B cell (primary cell): ENCODE measurements around the gene TCEA3. TPM values are rescaled to one million over a fixed set of nuclear protein-coding genes. Genes with fewer than 3 reads are reported as not detected.

Source experiments
- ATAC-seq: fragments of 200-7000 bp; cut with Tn5 transposase; one replicate; pipeline ENCODE4 v1.10.0; 2021; ENCODE audit warnings: low read depth, mild to moderate bottlenecking, moderate number of reproducible peaks, moderate library complexity
- CTCF ChIA-PET: fragments of 350-600 bp; sonication (Branson Sonifier 250); formaldehyde crosslinking; loops from one replicate; lab custom pipeline; 2021; ENCODE audit warnings: antibody characterized with exemption, inconsistent platforms; lab: Charles Lee
- POLR2A ChIA-PET: fragments of 350-600 bp; sonication (Branson Sonifier 250); formaldehyde crosslinking; loops from one replicate; lab custom pipeline; 2021; ENCODE audit warnings: antibody characterized with exemption; lab: Charles Lee
- DNase-seq: peaks from one replicate; pipeline ENCODE4 v3.0.0; 2013
- H2AFZ ChIP-seq: 2 replicates; pipeline ENCODE4 v1.6.1; 2012; ENCODE audit warnings: mild to moderate bottlenecking, low read depth, low read length; ENCODE audit not compliant: insufficient read depth, poor library complexity, severe bottlenecking
- H3K27ac ChIP-seq, 2 donors: 1 replicate in 1 of 2; 2 replicates in 1 of 2; pipeline ENCODE4 v1.5.1; 2012 to 2013; ENCODE audit warnings: low read length in 2 of 2, mild to moderate bottlenecking in 2 of 2, moderate library complexity in 1 of 2
- H3K27me3 ChIP-seq, 4 experiments: fragments of 200-600 bp in 1 of 4; sonication (generic) in 1 of 4; replicated peaks in 1 of 4; 1 replicate in 2 of 4; 2 replicates in 2 of 4; pipeline versions ENCODE4 v1.6.1 to v1.7.0; 2013 to 2016; ENCODE audit warnings: low read length in 3 of 4, mild to moderate bottlenecking in 2 of 4, mixed read lengths in 1 of 4, moderate library complexity in 1 of 4; ENCODE audit not compliant: insufficient read depth in 4 of 4, control insufficient read depth in 3 of 4; ENCODE audit errors: control extremely low read depth in 1 of 4
- H3K36me3 ChIP-seq, 2 experiments: replicated peaks in 1 of 2; 1 replicate in 1 of 2; 2 replicates in 1 of 2; pipeline versions ENCODE4 v1.6.1 to v1.7.1; 2013; ENCODE audit warnings: low read length in 1 of 2; ENCODE audit not compliant: insufficient read depth in 2 of 2, control insufficient read depth in 1 of 2; ENCODE audit errors: control extremely low read depth in 1 of 2, extremely low read depth in 1 of 2
- H3K4me1 ChIP-seq, 2 donors: fragments of 200-600 bp in 1 of 2; sonication (generic) in 1 of 2; 1 replicate in 1 of 2; 2 replicates in 1 of 2; pipeline versions ENCODE4 v1.5.1 to v1.6.1; 2013 to 2017; ENCODE audit warnings: low read length in 2 of 2; ENCODE audit not compliant: control insufficient read depth in 2 of 2, insufficient read depth in 2 of 2
- H3K4me2 ChIP-seq: replicated peaks from 2 replicates; pipeline ENCODE3; 2012; ENCODE audit warnings: mild to moderate bottlenecking, low read depth, low read length; ENCODE audit not compliant: poor library complexity, severe bottlenecking
- H3K4me3 ChIP-seq, 5 experiments: fragments of 200-600 bp in 1 of 5; sonication (generic) in 1 of 5; 1 replicate in 3 of 5; 2 replicates in 2 of 5; pipeline versions ENCODE4 v1.5.1 to v1.7.0; 2011 to 2016; ENCODE audit warnings: low read length in 4 of 5, mild to moderate bottlenecking in 4 of 5, low read depth in 2 of 5, control low read depth in 1 of 5, moderate library complexity in 1 of 5; ENCODE audit not compliant: insufficient read depth in 1 of 5; ENCODE audit errors: control extremely low read depth in 1 of 5, extremely low read depth in 1 of 5
- H3K79me2 ChIP-seq: fragments of 200-600 bp; sonication (generic); one replicate; pipeline ENCODE4 v1.6.0; 2016; ENCODE audit warnings: low read length; ENCODE audit not compliant: control insufficient read depth, insufficient read depth
- H3K9ac ChIP-seq: fragments of 200-600 bp; sonication (generic); 2 replicates; pipeline ENCODE4 v1.6.1; 2017; ENCODE audit warnings: mild to moderate bottlenecking, low read length, moderate library complexity
- H3K9me3 ChIP-seq, 3 donors: one replicate each; pipeline versions ENCODE4 v1.6.1 to v1.7.1; 2013; ENCODE audit warnings: low read length in 2 of 3; ENCODE audit not compliant: control insufficient read depth in 2 of 3, insufficient read depth in 1 of 3; ENCODE audit errors: control extremely low read depth in 1 of 3
- H4K20me1 ChIP-seq: 2 replicates; pipeline ENCODE4 v1.6.0; 2012; ENCODE audit warnings: mild to moderate bottlenecking, low read length; ENCODE audit not compliant: insufficient read depth, control insufficient read depth, poor library complexity, severe bottlenecking
- H3K27ac Mint-ChIP-seq: one replicate; pipeline ENCODE4 v1.8.0; 2021; ENCODE audit warnings: mixed read lengths
- H3K27me3 Mint-ChIP-seq: one replicate; pipeline ENCODE4 v1.8.0; 2021; ENCODE audit warnings: mixed read lengths
- H3K4me1 Mint-ChIP-seq: one replicate; pipeline ENCODE4 v1.8.0; 2021; ENCODE audit warnings: mixed read lengths
- H3K4me3 Mint-ChIP-seq: one replicate; pipeline ENCODE4 v1.8.0; 2021; ENCODE audit warnings: mixed read lengths
- H3K9me3 Mint-ChIP-seq: one replicate; pipeline ENCODE4 v1.8.0; 2022; ENCODE audit warnings: mixed read lengths; ENCODE audit not compliant: insufficient read depth
- EZH2 ChIP-seq: IDR thresholded peaks from 2 replicates; pipeline ENCODE4 v1.6.1; 2012; ENCODE audit warnings: borderline replicate concordance, low read depth, mild to moderate bottlenecking, moderate library complexity, low read length; ENCODE audit not compliant: insufficient read depth, poor library complexity, severe bottlenecking
- WGBS: methylation state at CpG from one replicate; pipeline ENCODE4 v1.1.5; 2013; ENCODE audit warnings: missing lambda C conversion rate; ENCODE audit not compliant: insufficient coverage; 5-methylcytosine and 5-hydroxymethylcytosine counted together
- intact Hi-C: fragments of 100-400 bp; cut with micrococcal nuclease; formaldehyde crosslinking; loops from one replicate; pipeline ENCODE4 v1.10.0; 2022
- polyA plus RNA-seq: library from polyadenylated mRNA; depleted of rRNA; stranded (reverse); fragments of >200 nt; gene quantifications from 2 replicates; pipeline ENCODE4 v1.2.3, GENCODE V29; 2012
- total RNA-seq, 2 donors: library from RNA; stranded (reverse); fragments of 120-200 nt in 1 of 2; gene quantifications; 1 replicate in 1 of 2; 2 replicates in 1 of 2; pipeline versions ENCODE4 v1.2.3 to v1.2.4, GENCODE V29; 2013 to 2022
- TF ChIP-seq, protein P1 (sequence below): fragments of 200-600 bp; IDR thresholded peaks from one replicate; pipeline ENCODE4 v1.8.0; 2022; ENCODE audit warnings: antibody characterized with exemption, mild to moderate bottlenecking

TCEA3 gene
- total and polyA plus RNA-seq, 2 donors (not counting 1 experiment from before 2014, with no cell fraction given): 0.22 TPM; not detected in 1

- H3K4me3 ChIP-seq: peak overlapping the region; percentile 93 to 100 (median 97)
Observed at GRCh38 chr1:23367451-23367790, 57.1 kb downstream of the TCEA3 start.

DNA sequence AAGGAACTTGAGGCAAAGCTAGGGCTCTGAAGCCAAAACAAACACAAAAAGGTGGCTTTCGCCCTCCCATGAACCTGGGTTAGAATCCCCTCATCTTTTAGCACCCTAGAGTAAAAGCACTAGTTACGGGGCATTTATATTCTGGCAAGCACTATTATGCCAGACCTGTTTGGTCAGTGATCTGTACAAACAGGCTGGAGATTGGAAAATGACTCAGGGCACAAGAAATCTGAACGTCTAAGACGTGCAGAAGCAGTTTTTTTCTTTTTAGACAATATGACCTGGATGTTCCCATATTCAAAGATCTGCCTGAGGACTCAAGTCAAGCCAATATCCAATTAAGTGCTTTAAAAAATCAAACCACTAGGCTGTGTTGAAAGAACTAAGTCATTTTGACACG is 58.0 kb downstream of the TCEA3 start:
- H3K36me3 ChIP-seq: peaks cover 0 to 15% of the 10 kb centered on the region in 2 experiments
- peaks cover 4 to 26% (median 23%) of the 10 kb centered on the region in 3 donors for H3K9me3 ChIP-seq
- H3K4me3 Mint-ChIP-seq: peak overlapping the region; percentile 98
- H2AFZ ChIP-seq: no peak overlapping the region
- no peaks in the 10 kb centered on the region for H4K20me1 ChIP-seq
- H3K27ac Mint-ChIP-seq: no peak overlapping the region
- no peak overlapping the region for H3K9ac ChIP-seq
- peaks cover 33% of the 10 kb centered on the region for H3K4me1 Mint-ChIP-seq
- WGBS: 95% methylated on average over 5 of the region's 5 CpGs
- H3K27me3 ChIP-seq: no peaks in the 10 kb centered on the region
- ATAC-seq: no peak
- no peak overlapping the region for H3K4me3 ChIP-seq
- POLR2A ChIA-PET: interaction anchor here (0.7 to 2.2 kb wide), 2 partner anchors 20 to 22 kb away, joined by 3 to 53 read pairs; partner anchors contain the start of gene HNRNPR
- H3K4me1 ChIP-seq: peaks cover 12 to 19% of the 10 kb centered on the region in 2 donors
- no peaks in the 10 kb centered on the region for H3K27me3 Mint-ChIP-seq
- intact Hi-C loops: loop anchor here (5.0 kb wide), 1 partner anchor 271 kb away; no protein-coding TSS in a partner anchor
- no peak for TF ChIP-seq EZH2
- TF ChIP-seq, protein P1, sequence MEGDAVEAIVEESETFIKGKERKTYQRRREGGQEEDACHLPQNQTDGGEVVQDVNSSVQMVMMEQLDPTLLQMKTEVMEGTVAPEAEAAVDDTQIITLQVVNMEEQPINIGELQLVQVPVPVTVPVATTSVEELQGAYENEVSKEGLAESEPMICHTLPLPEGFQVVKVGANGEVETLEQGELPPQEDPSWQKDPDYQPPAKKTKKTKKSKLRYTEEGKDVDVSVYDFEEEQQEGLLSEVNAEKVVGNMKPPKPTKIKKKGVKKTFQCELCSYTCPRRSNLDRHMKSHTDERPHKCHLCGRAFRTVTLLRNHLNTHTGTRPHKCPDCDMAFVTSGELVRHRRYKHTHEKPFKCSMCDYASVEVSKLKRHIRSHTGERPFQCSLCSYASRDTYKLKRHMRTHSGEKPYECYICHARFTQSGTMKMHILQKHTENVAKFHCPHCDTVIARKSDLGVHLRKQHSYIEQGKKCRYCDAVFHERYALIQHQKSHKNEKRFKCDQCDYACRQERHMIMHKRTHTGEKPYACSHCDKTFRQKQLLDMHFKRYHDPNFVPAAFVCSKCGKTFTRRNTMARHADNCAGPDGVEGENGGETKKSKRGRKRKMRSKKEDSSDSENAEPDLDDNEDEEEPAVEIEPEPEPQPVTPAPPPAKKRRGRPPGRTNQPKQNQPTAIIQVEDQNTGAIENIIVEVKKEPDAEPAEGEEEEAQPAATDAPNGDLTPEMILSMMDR: no peak
- H3K9me3 Mint-ChIP-seq: no peaks in the 10 kb centered on the region
- no peak for DNase-seq
- no peak overlapping the region for H3K4me2 ChIP-seq
- CTCF ChIA-PET: interaction anchor here (0.6 kb wide), 1 partner anchor 354 kb away, joined by 3 read pairs; no protein-coding TSS in a partner anchor
- H3K27ac ChIP-seq: no peak overlapping the region
- H3K79me2 ChIP-seq: peaks cover 16% of the 10 kb centered on the region

More at GRCh38 chr1:23367451-23367790, 57.1 kb downstream of the TCEA3 start:
- H3K9me3 ChIP-seq: peaks cover 4 to 18% (median 15%) of the 10 kb centered on the region in 3 donors
- intact Hi-C loops: loop anchor here (5.0 kb wide), 1 partner anchor 270 kb away; no protein-coding TSS in a partner anchor
- peak overlapping the region; percentile 99 for H3K27ac Mint-ChIP-seq
- ATAC-seq (no peak), DNase-seq (no peak)
- H2AFZ ChIP-seq: peak overlapping the region; percentile 100
- peak overlapping the region; percentile 91 for H3K4me2 ChIP-seq
- peak overlapping the region; percentile 98 for H3K4me3 Mint-ChIP-seq
- TF ChIP-seq, protein P1: no peak
- TF ChIP-seq EZH2: no peak
- peaks cover 12 to 19% of the 10 kb centered on the region in 2 donors for H3K4me1 ChIP-seq
- no peaks in the 10 kb centered on the region for H3K9me3 Mint-ChIP-seq
- H3K36me3 ChIP-seq: peaks cover 0 to 7% of the 10 kb centered on the region in 2 experiments
- POLR2A ChIA-PET: interaction anchor here (0.7 to 2.2 kb wide), 3 partner anchors 21 to 613 kb away, joined by 3 to 53 read pairs (median 3); partner anchors contain the start of genes HNRNPR and SRSF10
- H3K4me1 Mint-ChIP-seq: peaks cover 33% of the 10 kb centered on the region
- no peaks in the 10 kb centered on the region for H3K27me3 Mint-ChIP-seq
- CTCF ChIA-PET: interaction anchor here (1.7 kb wide), 1 partner anchor 23 kb away, joined by 12 read pairs; the partner anchor contains the start of gene HNRNPR
- peak overlapping the region; percentile 89 for H3K9ac ChIP-seq
- peaks cover 16% of the 10 kb centered on the region for H3K79me2 ChIP-seq
- H3K27me3 ChIP-seq: no peaks in the 10 kb centered on the region
- H3K27ac ChIP-seq: peak overlapping the region in 1 of 2 donors; percentile 81
- no peaks in the 10 kb centered on the region for H4K20me1 ChIP-seq
- WGBS: 96% methylated on average over 4 of the region's 9 CpGs
